Dedifferentiated amniotic fluid mesenchymal stem cell (primary cell): ENCODE results near the gene HNMT.

Experiments
- DNase-seq: peaks from one replicate; pipeline ENCODE4 v3.0.0-alpha.2; 2016; ENCODE audit errors: extremely low spot score

The HNMT gene

DNA sequence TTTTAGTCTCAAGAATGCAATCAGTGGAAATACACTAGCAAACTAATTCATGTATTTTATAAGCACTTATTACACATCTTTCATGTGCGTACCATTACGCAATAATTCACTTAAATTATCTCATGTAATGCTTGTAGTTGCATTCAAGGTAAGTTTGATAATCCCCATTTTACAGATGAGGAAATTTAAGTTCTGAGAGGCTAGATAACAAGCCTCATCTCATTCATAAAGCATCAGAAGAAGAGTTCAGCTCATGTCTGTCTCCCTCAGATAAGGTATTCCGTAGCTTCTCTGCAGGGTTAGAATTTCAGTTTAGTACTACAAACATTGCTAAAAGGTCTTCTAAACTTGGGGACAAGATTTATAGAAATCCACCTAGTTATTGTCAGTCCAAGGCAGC is 47.8 kb downstream of the HNMT start:
- DNase-seq, result no peak

DNA sequence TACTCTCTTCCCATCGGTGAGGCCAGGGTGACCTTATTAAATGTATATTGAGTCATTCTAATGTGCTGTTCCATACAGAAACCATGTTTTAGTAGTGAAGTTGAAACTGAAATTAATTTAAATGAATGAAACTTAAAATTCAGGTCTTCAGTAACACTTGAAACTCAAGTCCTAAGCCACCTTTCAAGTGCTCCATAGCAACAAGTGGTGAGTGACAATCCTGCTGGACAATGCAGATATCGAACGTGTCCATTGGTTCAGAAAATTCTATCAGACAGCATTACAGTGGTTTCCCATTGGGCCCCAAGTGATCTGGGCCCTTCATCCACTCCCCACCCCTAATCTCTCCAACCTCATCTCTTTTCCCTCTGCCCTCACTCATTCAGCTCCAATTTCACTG is 48.7 kb downstream of the HNMT start:
- DNase-seq, result no peak

DNA sequence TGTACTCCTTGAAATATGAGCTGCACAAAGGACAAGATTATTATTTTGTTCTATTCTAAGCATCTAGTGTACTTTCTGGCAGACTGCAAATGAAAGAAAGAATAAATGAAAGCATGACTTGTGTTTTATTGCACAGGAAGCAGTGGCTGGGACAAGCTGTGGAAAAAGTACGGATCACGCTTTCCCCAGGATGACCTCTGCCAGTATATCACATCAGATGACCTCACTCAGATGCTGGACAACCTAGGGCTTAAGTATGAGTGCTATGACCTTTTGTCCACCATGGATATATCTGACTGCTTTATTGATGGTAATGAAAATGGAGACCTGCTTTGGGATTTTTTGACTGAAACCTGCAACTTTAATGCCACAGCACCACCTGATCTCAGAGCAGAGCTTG is 49.4 kb downstream of the HNMT start:
- DNase-seq, result no peak

DNA sequence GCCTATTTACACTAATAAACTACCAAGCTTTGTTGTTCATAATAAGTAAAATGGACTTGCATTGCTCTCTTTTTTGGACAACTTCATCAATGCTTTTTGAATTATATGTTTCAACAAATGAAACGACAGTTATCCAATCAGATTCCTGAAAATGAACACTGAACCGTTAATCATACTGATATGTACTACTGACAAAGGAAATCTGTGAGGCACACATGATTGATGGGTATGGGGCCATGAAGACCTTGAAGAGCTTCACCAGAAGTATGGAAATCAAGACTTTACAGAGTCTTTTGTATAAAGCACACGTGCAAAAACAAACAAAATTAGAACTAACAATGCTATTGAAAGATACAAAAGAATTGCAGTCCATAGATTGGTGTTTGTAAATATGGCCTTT is 51.2 kb downstream of the HNMT start:
- no peak for DNase-seq

DNA sequence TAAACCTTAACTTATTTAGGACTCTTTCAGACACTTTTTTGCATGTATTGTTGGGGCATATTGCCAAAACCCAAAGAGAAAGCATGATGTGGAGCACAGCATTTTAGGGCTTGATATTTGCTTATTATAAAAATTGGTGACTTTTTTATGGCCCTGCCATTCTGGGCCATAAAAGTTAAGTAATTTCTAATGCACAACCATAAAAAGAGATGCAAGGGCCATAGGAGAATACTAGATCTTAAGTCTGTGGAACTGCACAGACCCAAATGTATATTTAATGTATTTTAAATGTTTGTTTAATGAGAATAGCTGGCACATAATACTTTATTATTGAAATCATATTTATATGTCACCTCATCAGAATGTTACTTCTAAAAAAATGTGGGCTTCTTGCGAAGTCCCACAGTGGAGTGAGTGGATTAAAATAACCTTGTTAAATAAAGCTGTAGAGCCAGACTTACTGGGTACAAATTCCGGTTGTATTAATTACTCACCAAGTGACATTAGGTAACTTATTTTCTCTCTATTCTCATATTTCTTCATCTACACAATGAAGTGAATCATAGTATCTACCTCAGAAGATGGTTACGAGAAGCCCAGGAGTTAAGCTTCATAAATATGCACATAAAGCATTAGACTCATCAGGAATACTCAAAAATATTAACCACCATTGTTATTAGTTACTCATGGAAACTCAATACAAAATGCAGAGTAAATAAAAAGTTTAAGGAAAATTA is 52.2 kb downstream of the HNMT start:
- DNase-seq, result no peak

DNA sequence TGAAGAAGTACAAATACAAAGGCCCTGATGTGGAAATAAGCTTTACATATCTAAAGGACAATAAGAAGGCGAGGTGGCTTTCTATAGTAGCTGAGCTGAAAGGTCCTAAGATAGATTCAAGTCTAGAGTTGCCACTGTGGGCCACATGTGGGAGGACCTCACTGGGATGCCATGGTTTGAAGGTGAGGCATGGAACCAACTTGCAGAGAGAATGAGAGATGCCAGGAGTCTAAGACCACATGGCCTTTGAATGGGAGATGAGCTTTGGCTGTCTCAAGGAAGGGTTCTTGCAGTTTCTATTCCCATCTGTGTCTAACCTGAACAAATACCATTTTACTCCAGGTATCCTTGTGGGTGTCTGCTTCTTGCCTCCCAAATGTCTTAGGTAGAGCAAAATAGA is 53.6 kb downstream of the HNMT start:
- no peak for DNase-seq

DNA sequence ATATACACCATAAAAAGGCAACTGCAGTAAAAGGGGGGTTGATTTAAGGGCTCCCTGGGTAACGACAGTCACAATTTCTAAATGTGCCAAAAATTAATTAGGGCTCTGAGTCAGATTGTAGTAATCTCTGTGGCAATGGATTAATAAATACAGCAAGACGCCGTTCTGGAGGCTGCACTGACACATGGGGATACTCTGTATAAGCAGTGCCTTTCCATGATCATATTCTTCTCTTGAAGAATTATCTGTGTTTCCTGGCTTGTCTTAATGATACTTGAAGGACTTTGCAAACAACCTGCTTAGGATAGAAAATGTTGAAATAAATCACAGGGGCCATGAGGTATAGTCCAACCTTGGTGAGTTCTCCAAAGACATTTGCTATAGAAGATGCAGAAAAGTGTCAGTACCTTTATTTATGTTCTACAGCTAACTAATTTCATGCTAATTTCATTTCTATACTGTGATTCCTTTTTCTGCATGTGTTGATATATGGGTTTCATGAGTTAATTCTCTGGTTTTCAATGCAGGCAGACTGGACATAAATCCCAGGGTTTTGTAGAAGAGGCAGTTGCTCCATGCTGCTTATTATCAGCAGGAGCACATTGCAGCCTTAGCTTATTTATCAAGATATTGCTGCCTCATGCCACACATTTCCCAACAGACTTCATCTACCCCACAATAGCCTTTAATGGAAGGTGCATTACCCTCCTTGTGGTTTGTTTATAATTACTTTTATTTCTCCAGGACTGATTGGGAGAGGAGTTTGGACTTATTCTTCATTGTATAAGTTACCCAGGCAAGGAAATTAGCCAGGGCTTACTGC is 54.8 kb downstream of the HNMT start:
- DNase-seq, result no peak

DNA sequence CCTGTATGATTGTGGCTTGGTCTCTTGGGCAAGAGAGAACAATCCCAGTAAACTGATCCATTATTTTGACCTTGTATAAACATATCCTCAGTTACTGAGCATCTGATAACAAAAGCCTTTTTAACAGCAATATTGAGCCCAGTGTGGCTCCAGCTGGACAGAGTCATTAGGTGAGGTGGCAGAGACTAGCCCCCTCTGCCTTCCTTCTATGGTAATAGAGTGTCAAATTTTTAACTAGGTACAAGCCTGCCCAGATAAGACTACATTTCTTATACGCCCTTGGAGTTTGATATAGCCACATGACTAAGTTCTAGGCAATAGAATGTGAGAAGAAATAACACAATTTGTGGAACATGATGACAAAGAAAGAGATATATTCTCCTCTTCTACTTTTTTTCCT is 56.2 kb downstream of the HNMT start:
- no peak for DNase-seq

DNA sequence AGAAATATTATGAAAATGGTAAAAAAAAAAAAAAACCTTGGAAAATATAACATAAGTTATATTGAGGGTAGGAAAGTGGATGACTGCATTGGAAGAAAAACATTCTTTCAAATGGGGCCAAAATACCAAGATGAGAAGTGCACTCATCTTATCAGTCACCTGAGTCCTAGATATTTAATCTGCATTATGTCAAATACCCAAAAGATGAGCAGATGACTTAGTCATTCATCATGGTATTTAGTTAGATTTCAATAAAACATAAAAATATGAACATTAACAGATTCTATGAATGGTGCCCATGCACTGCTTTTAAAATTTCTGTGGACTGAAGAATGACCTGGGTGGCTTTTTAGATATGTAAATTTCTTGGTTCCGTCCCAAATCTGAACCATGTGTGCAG is 56.9 kb downstream of the HNMT start:
- no peak for DNase-seq

DNA sequence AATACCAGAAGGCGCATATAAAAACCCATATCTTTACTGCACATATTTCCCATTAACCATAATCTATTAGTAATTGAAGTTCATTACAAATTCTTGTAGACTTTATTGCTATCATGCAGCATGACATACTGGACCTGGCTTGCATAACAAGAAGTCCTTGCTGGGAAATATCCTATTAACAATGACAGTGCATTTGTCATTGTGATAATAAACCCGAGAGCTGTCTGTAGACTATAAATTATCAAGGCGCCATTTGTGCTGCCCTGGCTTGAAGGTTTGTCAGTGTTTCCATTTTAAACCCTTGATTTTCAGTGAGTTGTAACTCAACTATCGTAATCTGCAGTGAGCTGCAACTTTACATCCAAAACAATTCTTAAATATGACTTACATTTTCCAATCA is 59.0 kb downstream of the HNMT start:
- no peak for DNase-seq

DNA sequence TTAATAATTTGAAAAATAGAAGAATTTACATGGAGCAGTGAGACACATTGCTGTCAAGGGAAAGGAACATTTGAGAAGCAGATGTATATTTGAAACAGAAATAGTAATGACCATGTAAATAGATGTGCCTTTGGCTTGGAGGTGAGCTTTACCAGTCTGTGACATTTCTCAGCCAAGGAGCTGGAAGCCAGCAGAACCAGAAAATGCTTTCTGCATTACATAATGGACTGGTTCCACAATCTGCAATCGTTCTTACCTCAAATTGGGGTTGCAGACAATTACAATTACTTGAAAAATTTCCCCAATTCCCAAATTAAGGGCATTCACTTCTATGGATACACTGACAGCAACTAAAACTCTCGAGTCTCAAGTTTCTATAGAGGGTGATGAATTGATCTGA is 59.7 kb downstream of the HNMT start:
- no peak for DNase-seq

DNA sequence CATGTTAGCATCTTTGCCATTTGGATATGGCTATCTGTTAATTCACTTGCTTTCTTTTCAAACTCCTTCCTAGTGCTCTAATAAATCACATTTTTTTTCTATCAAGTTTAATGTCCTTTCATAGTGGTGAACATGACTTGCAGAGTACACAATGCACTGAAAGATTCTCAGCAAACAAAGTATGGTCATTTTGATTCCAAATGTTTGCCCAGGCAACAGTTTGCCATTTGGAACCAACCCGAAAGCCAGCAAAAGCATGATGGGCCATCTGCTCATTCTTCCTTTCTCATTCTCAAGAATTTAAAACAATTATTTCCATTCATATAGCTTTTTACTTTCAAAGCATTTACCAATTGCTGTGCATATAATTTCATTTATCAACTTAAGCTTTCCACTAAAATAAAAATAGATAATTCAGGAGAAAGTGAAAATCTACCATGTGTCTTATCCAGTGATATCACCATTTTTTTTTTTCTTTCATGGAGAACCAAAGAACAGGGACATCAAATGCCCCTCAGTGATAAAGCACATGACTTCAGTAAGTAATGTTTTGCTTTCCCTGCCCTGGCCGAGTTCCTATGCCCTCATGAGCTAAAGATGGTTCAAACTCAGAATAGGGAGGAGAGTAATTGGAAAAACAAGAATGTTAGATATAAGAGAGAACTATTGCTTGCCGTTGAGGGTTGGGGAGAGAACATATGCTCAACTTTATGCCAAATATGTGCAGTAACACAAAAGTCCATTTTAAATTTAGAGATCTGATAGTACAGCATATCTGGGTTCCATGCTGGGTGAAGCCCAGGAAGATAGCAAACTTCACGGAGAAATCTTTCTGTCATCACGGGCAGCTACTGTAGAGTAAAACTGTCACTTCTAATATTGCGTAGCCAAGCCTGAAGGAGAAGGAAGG is 62.1 kb downstream of the HNMT start:
- no peak for DNase-seq

DNA sequence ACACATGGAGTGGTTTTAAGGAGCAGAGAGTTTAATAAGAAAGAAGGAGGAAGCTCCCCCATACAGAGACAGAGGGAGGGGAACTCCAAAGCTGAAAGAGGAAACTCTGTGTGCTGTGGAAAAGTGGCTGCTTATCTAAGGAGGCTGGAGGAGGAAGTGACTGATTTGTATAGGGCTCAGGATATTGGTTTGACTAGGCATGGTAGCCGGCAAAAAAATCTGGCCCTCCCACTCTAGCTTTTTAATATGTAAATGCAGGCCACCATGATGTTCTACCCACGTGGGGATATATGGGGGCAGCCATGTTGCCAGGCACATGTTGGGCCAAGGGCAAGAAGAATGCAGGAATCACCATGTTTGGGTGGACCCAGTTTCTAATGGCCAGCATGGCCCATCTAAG is 64.3 kb downstream of the HNMT start:
- no peak for DNase-seq

DNA sequence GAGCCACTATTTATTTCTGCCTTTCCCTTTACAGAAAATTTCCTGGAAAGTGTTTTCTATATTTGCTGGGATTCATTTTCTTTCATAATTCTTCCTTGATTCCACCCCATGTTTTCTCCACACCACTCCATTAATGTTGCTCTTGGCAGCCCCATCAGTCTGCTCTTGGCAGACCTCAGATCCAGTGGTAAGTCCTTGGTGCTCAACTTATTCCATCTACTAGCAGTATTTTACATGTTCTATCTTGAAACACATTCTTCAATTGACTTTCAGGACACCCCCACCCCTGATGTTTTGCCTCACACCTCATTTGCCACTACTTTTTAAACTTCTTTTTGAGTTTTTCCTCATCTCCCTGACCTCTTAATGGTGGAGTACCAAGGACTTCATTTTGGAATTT is 65.0 kb downstream of the HNMT start:
- no peak for DNase-seq

DNA sequence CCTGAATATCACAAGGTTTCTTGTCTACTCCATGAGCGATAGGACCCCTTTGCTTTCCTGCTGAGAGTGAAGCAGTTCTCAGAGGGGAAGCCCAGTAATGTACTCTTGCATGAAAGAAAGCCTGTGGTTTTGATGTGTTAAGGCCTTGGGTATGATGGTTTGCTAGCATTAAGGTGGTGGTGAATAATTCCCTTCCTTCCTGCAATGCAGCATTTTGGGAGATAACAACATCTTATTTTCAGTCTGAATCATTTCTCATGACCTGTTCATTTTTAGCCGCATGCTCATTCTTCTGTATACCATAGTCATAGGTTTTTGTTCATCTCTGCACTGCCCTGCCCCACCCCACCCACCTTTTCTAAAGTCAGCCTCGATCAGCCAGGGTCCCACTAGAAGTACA is 66.2 kb downstream of the HNMT start:
- DNase-seq, result no peak

DNA sequence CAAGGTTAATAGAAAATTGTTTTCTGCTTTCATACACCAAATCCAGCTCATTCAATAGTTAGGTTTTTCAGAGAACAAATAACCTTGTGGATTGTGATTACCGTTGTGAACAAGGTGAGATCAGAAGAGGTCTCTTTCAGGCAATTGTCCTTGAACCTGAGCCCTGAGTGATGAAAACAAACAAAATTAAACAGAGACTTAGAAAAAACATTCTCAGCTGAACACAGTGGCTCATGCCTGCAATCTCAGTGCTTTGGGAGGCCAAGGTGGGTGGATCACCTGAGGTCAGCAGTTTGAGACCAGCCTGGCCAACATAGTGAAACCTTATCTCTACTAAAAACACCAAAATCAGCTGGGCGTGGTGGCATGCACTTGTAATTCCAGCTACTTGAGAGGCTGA is 68.1 kb downstream of the HNMT start:
- DNase-seq, result no peak

DNA sequence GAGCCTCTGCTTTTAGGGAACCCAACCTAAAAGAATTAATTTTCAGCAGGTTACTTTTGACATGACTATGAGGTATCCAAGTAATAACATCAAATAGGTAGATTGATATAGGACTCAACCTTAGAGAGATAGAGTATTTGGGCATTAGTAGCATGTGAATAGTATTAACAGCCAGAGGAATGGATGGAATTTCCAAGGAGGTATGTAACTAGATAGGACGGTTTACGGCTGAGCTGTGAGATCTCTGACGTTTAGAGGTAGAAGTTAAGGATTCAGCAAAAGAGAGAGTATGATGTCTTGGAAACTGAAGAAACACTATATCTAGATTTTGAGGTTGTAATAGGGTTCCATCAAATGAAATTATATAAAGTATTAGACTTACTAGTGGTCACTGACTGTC is 70.3 kb downstream of the HNMT start:
- DNase-seq, result no peak

DNA sequence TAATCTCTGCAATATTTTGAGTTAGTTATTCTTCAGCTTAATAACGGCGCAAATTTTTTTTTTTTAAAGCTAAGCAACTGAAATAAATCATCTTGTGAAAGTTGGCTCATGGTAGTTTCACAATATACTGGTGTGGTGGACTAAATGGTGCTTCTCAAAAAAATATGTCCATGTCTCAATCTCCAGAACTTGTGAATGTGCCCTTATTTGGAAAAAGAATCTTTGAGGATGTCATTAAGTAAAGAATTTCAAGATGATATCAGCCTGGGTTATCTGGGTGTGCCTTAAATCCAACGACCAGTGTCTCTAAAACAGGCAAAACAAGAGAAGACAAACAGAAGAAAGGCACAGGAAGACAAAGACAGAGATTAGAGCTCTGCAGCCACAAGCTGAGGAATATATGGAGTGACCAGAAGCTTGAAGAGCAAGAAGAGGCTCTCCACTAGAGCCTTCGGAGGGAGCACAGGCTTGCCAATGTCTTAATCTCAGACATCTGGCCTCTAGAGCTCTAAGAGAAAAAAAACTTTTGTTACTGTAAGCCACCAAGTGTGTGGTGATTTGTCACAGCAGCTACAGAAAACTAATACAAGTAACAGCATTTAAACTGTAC is 71.4 kb downstream of the HNMT start:
- DNase-seq, result no peak

DNA sequence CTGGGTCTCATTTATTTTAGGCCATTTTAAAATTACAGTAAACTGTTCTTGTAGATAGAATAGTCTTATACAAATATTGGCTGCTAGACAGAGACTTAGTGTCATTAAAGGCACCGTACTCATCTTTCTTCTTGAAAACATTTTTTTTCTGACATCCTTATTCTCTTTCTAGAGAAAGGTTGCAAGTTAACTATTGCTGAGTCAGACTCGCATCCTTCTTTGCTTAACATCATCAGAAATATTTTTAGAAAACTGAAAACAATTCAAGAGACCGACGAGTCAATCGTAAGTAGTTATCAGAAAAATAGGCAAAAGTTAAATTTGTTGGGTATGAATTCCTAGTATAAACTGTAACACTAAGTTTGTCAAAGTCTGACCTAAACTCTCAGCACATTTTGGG is 72.2 kb downstream of the HNMT start:
- no peak for DNase-seq

DNA sequence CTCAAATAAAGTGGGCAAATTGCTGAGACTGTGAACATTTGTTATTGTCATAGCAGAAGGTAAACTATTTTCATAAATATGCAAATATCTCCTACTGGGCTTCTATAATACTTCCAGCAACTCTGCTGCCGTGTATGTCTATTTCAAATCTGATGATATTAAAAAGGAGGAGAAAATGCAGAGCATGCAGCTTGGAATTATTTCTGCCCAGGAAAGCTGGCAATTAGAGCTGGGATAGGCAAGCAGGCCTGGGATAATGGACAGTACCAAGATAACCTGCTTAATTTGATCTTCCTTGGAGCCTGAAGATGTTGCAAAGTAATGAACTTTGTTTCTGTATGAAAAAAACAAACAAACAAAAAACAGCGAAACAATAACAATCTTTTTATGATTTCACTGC is 72.8 kb downstream of the HNMT start:
- no peak for DNase-seq

DNA sequence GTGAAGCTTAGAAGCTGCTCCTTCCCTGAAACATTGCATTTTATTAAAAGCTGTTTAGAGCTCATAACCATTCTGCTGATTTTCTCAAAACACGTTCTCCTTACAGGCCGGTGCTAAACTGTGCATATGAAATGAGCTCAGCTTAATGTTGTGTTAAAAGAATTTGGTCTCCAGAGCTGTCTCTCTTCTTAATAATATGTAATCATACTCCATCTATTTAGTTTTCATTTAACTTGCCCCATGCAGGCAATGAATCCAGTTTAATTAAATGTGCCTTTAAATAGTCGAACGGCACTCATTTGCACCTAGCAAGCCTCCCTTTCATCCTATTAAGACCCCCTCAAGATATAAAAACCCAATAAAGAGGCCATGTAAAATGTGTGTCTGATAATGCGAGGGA is 76.3 kb downstream of the HNMT start:
- no peak for DNase-seq

DNA sequence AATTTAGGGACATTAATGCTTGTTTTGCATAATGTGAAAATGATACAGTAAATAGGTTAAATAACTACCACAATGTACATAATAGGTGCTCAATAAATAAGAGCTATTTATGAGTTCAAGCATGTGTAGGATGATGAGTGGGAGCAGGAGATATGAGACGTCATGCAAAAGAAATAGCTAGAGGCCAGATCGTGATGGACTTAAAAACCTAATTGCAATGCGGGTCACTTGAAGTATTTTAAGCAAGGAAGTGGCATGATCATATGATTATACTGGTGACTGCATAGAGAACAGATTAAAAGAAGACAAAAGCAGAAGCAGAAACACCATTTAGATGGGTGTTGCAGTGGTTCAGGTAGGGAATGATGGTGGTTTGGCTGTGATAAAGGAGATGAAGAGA is 78.0 kb downstream of the HNMT start:
- no peak for DNase-seq
